Neural progenitor cell (in vitro differentiated cells): ENCODE data around the gene NCKAP1.
"Not testable (repeated sequence)": the region's sequence is repeated elsewhere in the genome, so short reads cannot be mapped to it uniquely, and the experiment has no call there.

ENCODE experiments used
- CTCF ChIP-seq: fragments of 200-600 bp; sonication (generic); IDR thresholded peaks from 2 replicates; pipeline ENCODE4 v1.5.1; 2017; ENCODE audit warnings: antibody characterized with exemption, mild to moderate bottlenecking
- EZH2 ChIP-seq: fragments of 200-600 bp; sonication (generic); IDR thresholded peaks from 2 replicates; pipeline ENCODE4 v1.6.1; 2017; ENCODE audit warnings: antibody characterized with exemption, mild to moderate bottlenecking, moderate library complexity

- not testable (repeated sequence) for TF ChIP-seq CTCF, EZH2
These were observed 145.2 kb downstream of the NCKAP1 start for GRCh38 chr2:182893035-182893434.
